ENCODE measurements around the gene ACAP3.

- TF ChIP-seq BHLHE40 (IDR thresholded peaks at IDR 0.05; ENCODE audit: borderline replicate concordance) (no peak), ELF4 (IDR thresholded peaks at IDR 0.05) (no peak), FOXK2 (IDR thresholded peaks at IDR 0.05) (no peak), SUZ12 (IDR thresholded peaks at IDR 0.05) (no peak), FOXM1 (IDR thresholded peaks at IDR 0.05; ENCODE audit: borderline replicate concordance) (no peak), TARDBP (IDR thresholded peaks at IDR 0.05) (no peak), SP1 (IDR thresholded peaks at IDR 0.05) (no peak)
These were observed 53.1 kb downstream of the ACAP3 start for GRCh38 chr1:1254667-1254998.

Measured in HEK293T (cell line).